Memory B cell (primary cell): ENCODE measurements around the gene IGSF9.
A peak's percentile ranks its signal among the peaks of the same experiment; 100 is the strongest.
"Not testable (repeated sequence)": the region's sequence is repeated elsewhere in the genome, so short reads cannot be mapped to it uniquely, and the experiment has no call there.

ENCODE experiments used
- ATAC-seq: fragments of 150-1000 bp; cut with Tn5 transposase; 2 replicates; pipeline ENCODE4 v1.10.0; 2021; ENCODE audit warnings: low read depth, mild to moderate bottlenecking, moderate library complexity
- DNase-seq, 2 donors: peaks; one replicate each; pipeline ENCODE4 v3.0.0; 2022; ENCODE audit warnings: low spot score in 2 of 2
- H3K27ac Mint-ChIP-seq: one replicate; pipeline ENCODE4 v1.8.0; 2022; ENCODE audit warnings: mild to moderate bottlenecking, moderate library complexity, mixed read lengths
- H3K27me3 Mint-ChIP-seq: one replicate; pipeline ENCODE4 v1.8.0; 2022; ENCODE audit warnings: mixed read lengths
- H3K36me3 Mint-ChIP-seq: one replicate; pipeline ENCODE4 v1.8.0; 2022; ENCODE audit warnings: mild to moderate bottlenecking, mixed read lengths
- H3K4me1 Mint-ChIP-seq: one replicate; pipeline ENCODE4 v1.8.0; 2022; ENCODE audit warnings: mixed read lengths
- H3K4me3 Mint-ChIP-seq: one replicate; pipeline ENCODE4 v1.8.0; 2022; ENCODE audit warnings: mild to moderate bottlenecking, moderate library complexity, mixed read lengths
- H3K9me3 Mint-ChIP-seq: one replicate; pipeline ENCODE4 v1.8.0; 2022; ENCODE audit warnings: mixed read lengths

IGSF9 gene

DNA sequence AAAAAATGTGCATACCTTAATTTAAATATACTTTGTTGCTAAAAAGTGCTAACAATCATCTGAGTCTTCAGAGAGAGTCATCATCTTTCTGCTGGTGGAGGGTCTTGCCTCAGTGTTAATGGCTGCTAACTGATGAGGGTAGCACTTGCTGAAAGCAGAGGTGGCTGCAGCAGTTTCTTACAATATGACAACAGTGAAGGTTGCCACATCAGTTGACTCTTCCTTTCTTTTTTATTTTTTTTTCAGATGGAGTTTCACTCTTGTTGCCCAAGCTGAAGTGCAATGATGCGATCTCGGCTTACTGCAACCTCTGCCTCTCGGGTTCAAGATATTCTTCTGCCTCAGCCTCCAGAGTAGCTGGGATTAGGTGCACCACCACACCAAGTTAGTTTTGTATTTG is 42.9 kb downstream of the IGSF9 start:
- no peak for DNase-seq
- Mint-ChIP-seq H3K4me3 (no peak overlapping the region), H3K4me1 (peaks cover 11% of the 10 kb centered on the region), H3K9me3 (no peaks in the 10 kb centered on the region), H3K36me3 (no peaks in the 10 kb centered on the region), H3K27ac (no peak overlapping the region), H3K27me3 (no peaks in the 10 kb centered on the region)
- no peak for ATAC-seq

DNA sequence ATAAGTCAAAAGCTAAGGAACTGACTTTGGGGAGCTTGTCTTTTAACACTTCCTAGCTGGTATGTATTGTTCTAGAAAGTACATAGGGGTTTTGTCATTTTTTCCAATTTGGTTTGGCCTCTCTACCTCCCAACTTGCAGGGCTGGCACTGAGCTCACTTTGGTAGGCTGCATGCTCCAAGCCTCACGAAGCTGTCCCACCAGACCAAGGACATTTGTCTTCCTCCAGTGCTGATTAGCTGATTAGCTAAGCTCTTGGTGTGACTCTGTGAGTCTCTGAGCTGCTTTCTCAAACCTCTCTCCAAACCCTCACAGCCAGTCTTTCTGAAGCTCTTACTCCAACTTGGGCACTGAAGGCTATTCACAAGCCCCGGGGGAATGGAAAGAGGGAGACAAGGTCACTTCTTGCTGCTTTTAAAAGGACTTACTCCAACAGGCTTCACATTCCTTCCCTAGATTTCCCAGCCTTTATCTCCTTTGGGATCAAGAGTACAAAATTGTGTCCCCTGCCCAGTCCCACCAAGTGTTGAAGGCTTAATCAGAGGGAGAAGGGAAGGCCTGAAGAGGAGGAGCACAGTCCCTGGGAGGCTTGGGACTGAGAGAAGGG is 44.6 kb downstream of the IGSF9 start:
- no peak overlapping the region for H3K27ac Mint-ChIP-seq
- H3K27me3 Mint-ChIP-seq = no peaks in the 10 kb centered on the region

DNA sequence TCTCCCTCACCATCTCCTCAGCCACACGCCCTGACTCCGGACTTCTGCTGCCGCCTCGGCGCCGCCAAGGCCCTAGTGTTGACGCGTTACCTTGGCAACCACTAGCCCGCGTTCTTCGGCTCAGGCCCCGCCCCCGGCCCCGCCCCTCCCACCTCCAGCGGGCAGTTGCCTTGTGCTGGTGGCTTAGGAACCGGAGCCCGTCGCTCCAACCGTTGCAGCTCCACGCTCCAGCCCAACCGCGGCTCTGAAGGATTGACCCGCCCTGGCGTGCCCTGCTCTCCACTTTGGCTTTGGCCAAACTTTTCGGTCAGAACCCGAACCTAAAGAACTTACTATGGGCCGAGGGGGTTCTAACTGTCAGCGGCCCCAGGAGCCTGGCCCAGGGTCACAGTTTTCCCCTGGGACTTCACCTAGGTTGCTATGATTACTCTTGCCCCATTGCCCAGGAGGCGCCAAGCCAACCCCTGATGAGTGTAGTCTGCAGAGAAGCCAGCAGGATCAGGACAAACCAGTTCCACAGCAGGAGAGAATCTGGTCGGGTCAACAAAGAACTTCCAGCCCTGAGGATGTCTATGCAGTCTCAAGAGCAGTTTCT is 45.2 kb downstream of the IGSF9 start, which contains the start of gene CFAP45:
CFAP45 (minus strand) TSS at position 80 of the 595 bp plus-strand sequence; CDS start at position 13, 67 bp downstream.
- Mint-ChIP-seq H3K9me3 (no peaks in the 10 kb centered on the region), H3K4me1 (peaks cover 11% of the 10 kb centered on the region), H3K27ac (peak within 1 kb of the TSS; percentile 93), H3K4me3 (peak within 1 kb of the TSS; percentile 6), H3K36me3 (no peaks in the 10 kb centered on the region), H3K27me3 (no peaks in the 10 kb centered on the region)
- ATAC-seq = peak; percentile 62
- no peak for DNase-seq

More for the DNA sequence above, 44.6 kb downstream of the IGSF9 start:
- Mint-ChIP-seq H3K36me3 (no peaks in the 10 kb centered on the region), H3K4me1 (peaks cover 11% of the 10 kb centered on the region), H3K9me3 (no peaks in the 10 kb centered on the region), H3K4me3 (no peak overlapping the region)
- ATAC-seq = no peak
- DNase-seq = no peak

DNA sequence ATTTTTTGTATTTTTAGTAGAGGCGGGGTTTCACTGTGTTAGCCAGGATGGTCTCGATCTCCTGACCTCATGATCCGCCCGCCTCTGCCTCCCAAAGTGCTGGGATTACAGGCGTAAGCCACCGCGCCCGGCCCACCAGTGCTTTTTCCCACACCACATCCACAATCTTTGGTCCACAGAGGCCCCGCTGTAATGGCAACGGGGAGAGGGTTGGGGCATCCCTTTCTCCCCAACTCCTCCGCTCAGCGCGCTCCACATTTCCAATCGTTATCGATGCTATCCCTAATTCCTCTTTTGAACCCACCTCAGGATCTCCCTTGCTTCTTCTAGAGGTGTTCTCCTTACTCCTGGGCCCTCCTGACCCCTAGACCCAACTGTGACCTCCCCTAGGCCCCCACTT is 45.8 kb downstream of the IGSF9 start:
- H3K9me3 Mint-ChIP-seq, H3K4me3 Mint-ChIP-seq, DNase-seq, H3K27me3 Mint-ChIP-seq, H3K36me3 Mint-ChIP-seq, ATAC-seq: not testable (repeated sequence)
- Mint-ChIP-seq H3K27ac (peak overlapping the region; percentile 93), H3K4me1 (peaks cover 11% of the 10 kb centered on the region)

DNA sequence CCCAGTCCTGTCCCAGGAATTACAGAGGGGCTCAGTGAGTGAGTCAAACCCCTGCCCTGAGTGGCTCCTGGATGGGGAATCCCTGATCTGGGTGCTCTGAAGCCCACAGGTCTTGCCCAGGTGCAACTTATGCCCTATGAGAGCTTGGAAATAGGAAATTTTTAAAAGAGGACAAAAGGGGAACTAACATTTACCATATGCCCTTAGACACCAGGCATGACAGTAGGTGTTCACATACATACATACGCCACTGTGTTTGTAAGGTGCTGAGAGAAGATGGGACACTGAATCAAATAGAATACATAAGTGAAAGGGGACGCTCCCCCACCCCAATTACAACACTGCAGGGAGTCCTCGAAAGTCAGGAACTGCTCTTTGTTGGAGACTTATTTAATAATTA is 46.9 kb downstream of the IGSF9 start:
- Mint-ChIP-seq H3K27me3 (no peaks in the 10 kb centered on the region), H3K9me3 (no peaks in the 10 kb centered on the region), H3K4me3 (no peak overlapping the region), H3K4me1 (peaks cover 11% of the 10 kb centered on the region), H3K36me3 (no peaks in the 10 kb centered on the region), H3K27ac (peak overlapping the region; percentile 36)
- DNase-seq (no peak), ATAC-seq (peak; percentile 74)

DNA sequence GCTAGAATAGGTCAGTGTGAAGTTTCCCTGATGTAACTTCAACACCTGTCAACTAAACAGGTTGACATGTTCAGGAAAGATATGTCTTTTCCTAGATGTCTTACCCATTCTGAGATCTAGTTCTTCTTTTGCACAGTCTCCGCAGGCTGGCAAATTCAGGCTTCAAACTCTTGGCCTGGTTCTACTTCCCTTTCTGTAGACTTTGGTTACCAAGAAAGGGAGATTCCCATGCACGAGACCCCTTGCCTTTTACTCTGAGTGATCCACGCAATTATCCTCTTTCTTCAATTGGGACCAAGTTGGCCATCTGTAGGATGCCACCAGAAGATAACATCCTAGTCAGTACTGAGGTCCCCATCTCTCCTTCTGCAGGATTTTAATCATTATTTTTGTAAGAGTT is 47.5 kb downstream of the IGSF9 start:
- DNase-seq = no peak
- H3K36me3 Mint-ChIP-seq = no peaks in the 10 kb centered on the region
- H3K4me1 Mint-ChIP-seq = peaks cover 13% of the 10 kb centered on the region
- no peak overlapping the region for H3K4me3 Mint-ChIP-seq
- no peaks in the 10 kb centered on the region for H3K27me3 Mint-ChIP-seq
- peak overlapping the region; percentile 36 for H3K27ac Mint-ChIP-seq
- no peaks in the 10 kb centered on the region for H3K9me3 Mint-ChIP-seq
- peak; percentile 61 for ATAC-seq

DNA sequence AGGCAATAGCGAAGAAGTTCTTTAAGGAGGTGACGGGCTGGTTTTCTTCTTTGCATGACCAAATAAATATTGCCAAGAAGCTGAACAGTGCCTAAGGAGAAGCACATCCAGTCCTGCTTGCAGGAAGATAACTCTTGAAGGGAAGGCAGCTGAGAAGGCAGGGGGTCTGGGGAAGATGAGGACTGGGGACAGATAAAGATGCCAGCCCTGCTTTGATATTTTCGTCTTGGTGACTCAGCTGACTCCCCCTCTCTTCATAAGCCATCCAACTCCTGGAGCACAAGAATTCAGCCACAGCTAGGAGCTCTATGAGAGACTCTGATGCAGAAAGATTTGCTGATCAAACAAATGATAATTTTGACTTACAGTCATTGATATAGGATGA is 48.9 kb downstream of the IGSF9 start:
- H3K27ac Mint-ChIP-seq = no peak overlapping the region
- H3K36me3 Mint-ChIP-seq = no peaks in the 10 kb centered on the region
- no peak overlapping the region for H3K4me3 Mint-ChIP-seq

DNA sequence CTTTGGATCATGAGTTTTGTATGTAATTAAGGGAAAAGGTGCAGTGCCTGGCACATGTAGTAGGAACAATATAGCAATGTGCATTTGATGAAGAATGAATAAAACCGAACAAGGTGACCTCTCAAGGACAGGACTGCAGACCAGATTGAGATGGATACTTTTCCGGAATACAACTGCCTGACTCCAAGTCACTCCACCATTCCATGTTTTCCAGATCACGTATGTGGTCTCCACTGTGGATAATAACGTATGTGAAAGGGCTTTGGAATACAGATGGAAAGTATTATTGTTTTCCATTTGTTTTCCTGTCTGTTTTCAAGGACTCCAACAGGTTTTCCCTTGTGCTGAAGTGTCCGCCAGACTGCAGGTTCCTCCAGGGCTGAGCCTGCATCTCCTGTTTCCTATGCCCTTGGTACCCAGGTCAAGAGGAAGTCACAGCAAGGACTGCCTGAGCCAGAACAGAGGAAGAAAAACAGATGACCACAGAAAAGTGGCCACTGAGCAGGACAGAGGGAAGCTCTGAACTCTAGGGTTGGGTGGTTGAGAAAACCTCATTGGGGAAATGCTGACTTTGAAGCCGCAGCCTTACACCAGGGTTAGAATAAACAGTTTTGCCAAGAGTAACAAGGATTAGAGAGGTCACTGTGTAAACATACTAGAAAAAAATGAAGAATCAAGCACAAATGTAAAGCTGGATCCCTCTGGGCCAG is 49.4 kb downstream of the IGSF9 start:
- Mint-ChIP-seq H3K36me3 (no peaks in the 10 kb centered on the region), H3K27me3 (no peaks in the 10 kb centered on the region), H3K4me3 (no peak overlapping the region), H3K4me1 (peaks cover 17% of the 10 kb centered on the region), H3K9me3 (no peaks in the 10 kb centered on the region), H3K27ac (no peak overlapping the region)
- DNase-seq (no peak), ATAC-seq (no peak)

More for the DNA sequence above, 48.9 kb downstream of the IGSF9 start:
- Mint-ChIP-seq H3K9me3 (no peaks in the 10 kb centered on the region), H3K27me3 (no peaks in the 10 kb centered on the region), H3K4me1 (peaks cover 16% of the 10 kb centered on the region)
- ATAC-seq (no peak), DNase-seq (no peak)

DNA sequence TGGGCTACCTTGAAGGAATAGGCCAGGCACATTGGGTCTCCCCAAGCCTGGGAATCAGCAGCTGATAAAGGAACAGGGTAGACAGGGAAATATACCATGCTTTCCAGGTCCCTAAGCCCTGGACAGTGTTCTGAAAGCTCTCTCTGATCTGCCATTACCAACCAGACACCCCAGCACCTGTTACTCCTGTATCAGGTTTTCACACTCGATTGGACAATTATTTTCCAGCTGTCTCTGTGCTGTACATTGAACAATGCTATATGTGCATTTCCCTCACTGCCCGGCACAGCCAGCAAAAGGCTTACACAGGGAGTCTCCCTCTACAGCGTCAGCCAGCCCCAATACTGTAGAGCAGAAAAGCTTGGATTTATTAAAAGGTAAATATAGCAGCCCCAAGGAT is 50.1 kb downstream of the IGSF9 start:
- H3K27me3 Mint-ChIP-seq = no peaks in the 10 kb centered on the region
- no peak for DNase-seq
- no peak overlapping the region for H3K27ac Mint-ChIP-seq
- H3K9me3 Mint-ChIP-seq = no peaks in the 10 kb centered on the region
- H3K4me3 Mint-ChIP-seq = no peak overlapping the region
- ATAC-seq = no peak
- H3K36me3 Mint-ChIP-seq = no peaks in the 10 kb centered on the region
- peaks cover 18% of the 10 kb centered on the region for H3K4me1 Mint-ChIP-seq

DNA sequence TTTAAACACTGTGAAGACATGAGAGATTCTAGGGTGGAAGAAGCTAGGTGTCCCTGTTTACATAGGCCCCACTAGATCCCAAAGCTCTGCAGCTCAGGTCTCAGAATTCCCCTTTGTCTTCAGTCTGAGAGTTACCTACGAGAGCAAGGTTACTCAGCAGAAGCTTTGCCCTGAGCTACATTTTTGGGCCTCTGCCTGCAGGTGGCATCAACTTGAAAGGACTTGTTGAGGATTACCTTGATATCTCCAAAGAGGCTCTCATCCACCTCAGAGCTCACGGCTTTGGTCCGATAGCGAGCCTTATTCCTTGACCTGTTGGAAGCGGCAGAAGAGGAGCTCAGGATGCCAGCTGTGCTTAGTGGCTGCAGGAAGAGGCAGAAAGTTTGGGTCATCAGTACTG is 52.5 kb downstream of the IGSF9 start:
- Mint-ChIP-seq H3K27ac (no peak overlapping the region), H3K27me3 (no peaks in the 10 kb centered on the region), H3K4me1 (peaks cover 19% of the 10 kb centered on the region), H3K9me3 (no peaks in the 10 kb centered on the region), H3K4me3 (no peak overlapping the region), H3K36me3 (no peaks in the 10 kb centered on the region)
- ATAC-seq = no peak
- DNase-seq = no peak

DNA sequence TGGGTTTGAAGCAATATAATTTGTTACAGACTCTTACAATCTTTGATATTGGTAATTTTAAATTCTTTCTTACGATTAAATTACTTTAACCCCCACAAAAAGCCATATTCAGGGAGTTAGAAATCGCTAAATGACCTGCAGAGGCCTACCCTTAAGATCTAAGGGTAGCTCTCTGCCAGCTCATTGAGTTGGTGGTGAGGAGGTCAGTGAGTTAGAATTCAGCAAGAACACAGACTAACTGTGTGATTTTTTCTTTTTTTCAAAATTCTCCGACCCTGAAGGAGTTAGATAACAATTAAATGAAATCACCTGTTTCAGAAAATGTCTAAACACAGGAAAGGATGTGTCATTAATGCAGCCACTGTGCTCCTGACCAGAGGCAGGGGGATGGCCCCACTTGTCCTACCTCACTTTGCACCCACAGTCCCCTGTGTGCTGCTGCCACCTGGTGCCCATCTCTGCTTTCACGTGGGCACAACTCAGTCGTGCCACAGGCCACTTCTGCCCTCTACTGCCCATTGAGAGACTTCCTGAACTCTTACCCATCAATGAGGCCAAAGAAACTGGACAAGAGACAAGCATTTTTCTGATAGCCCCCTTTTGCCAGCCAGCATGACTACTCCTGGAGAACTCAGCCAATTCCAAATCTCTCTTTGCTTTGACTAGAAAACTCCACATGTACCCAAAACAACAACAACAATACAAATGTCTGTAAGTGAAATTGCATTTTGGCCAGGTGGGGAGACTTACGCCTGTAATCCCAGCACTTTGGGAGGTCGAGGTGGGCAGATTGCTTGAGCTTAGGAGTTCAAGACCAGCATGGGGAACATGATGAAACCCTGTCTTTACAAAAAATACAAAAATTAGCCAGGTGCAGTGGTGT is 53.9 kb downstream of the IGSF9 start:
- Mint-ChIP-seq H3K4me1 (peaks cover 24% of the 10 kb centered on the region), H3K9me3 (no peaks in the 10 kb centered on the region), H3K36me3 (no peaks in the 10 kb centered on the region), H3K4me3 (no peak overlapping the region), H3K27ac (no peak overlapping the region), H3K27me3 (no peaks in the 10 kb centered on the region)
- DNase-seq (peak; percentile 39 to 49), ATAC-seq (peak; percentile 81)

DNA sequence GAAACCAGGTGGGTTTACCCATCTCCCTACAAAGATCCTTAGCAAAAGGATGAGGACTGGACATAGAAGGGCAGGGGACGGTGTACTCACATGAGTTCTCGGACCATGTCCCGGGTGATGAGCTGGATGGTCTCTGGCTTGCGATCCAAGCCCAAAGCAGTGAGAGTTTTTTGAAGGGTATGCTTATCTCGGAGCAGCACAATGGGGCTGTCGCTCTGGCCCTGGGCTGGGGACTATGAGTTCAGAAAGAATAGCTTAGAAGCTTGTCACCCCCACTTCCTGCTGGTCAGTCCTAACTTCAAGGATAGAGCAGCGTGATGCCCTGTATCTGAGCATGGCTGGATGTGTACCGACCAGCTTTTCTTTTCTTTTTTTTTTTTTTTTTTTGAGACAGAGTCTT is 55.0 kb downstream of the IGSF9 start:
- peak overlapping the region; percentile 60 for H3K27ac Mint-ChIP-seq
- H3K36me3 Mint-ChIP-seq = no peaks in the 10 kb centered on the region
- ATAC-seq (no peak), DNase-seq (no peak)
- no peaks in the 10 kb centered on the region for H3K9me3 Mint-ChIP-seq
- H3K4me3 Mint-ChIP-seq = no peak overlapping the region
- H3K27me3 Mint-ChIP-seq = no peaks in the 10 kb centered on the region
- H3K4me1 Mint-ChIP-seq = peaks cover 24% of the 10 kb centered on the region

DNA sequence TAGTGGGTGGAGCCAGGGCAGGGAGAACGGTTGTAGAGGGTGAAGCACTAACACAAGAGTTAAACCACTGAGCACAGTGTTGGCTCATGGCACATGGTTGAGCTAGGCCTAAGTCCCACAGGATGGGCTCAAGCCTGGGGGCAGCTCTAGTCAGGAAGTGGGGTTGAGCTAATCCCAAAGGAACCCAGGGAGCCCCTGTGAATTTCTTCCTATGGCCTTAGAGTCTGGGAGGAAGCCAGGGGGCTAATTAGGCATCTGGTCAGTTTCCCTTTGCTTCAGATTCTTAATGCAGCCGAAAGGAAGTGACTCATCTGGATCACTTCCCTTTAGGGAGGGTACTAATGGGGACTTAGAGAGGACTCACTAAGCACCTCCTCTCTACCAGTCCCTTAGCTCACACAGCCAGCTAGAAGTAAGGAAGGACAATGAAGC is 55.6 kb downstream of the IGSF9 start:
- ATAC-seq (peak; percentile 74), DNase-seq (no peak)
- peak overlapping the region; percentile 60 for H3K27ac Mint-ChIP-seq
- H3K27me3 Mint-ChIP-seq = no peaks in the 10 kb centered on the region
- no peaks in the 10 kb centered on the region for H3K36me3 Mint-ChIP-seq
- peaks cover 24% of the 10 kb centered on the region for H3K4me1 Mint-ChIP-seq
- no peaks in the 10 kb centered on the region for H3K9me3 Mint-ChIP-seq
- H3K4me3 Mint-ChIP-seq = no peak overlapping the region

DNA sequence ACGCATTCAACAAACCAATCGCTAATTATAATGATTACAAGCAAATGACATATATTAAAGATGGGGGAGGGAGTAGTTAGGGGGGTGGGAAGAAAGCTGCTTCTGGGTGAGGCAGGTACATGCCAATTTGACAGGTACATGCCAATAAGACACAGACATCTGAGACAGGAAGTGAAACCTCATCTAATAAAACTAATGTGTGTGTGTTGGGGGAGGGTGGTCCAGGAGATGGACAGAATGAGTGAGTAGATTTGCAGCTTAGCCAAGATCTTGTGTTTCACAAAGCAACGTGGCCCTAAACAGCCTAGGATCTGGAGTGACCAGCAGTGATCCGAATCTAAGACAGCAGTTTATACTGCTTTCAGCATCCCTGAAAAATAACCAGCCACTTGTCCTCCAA is 56.2 kb downstream of the IGSF9 start:
- peaks cover 24% of the 10 kb centered on the region for H3K4me1 Mint-ChIP-seq
- no peak for DNase-seq
- peak overlapping the region; percentile 13 for H3K4me3 Mint-ChIP-seq
- no peaks in the 10 kb centered on the region for H3K9me3 Mint-ChIP-seq
- peak overlapping the region; percentile 60 for H3K27ac Mint-ChIP-seq
- ATAC-seq = peak; percentile 67
- H3K36me3 Mint-ChIP-seq = no peaks in the 10 kb centered on the region
- no peaks in the 10 kb centered on the region for H3K27me3 Mint-ChIP-seq
